Naive thymus-derived CD4-positive, alpha-beta T cell (primary cell): ENCODE data around the gene RNF17. TPM values are rescaled to one million over a fixed set of nuclear protein-coding genes. Genes with fewer than 3 reads are reported as not detected.

Experiments used
- ATAC-seq: fragments of 150-1000 bp; cut with Tn5 transposase; 2 replicates; pipeline ENCODE4 v1.10.0; 2021; ENCODE audit warnings: mild to moderate bottlenecking, moderate library complexity
- CTCF ChIA-PET: fragments of 350-600 bp; sonication (Branson Sonifier 250); formaldehyde crosslinking; loops from one replicate; lab custom pipeline; 2021; ENCODE audit warnings: antibody characterized with exemption; lab: Charles Lee
- POLR2A ChIA-PET: fragments of 350-600 bp; sonication (Branson Sonifier 250); formaldehyde crosslinking; loops from one replicate; lab custom pipeline; 2021; ENCODE audit warnings: antibody characterized with exemption, inconsistent platforms; lab: Charles Lee
- DNase-seq, 9 donors: peaks; one replicate each; pipeline versions ENCODE4 v3.0.0 to v3.0.0-alpha.2; 2020 to 2022; ENCODE audit warnings: mixed read lengths in 1 of 9
- H3K27ac ChIP-seq: one replicate; pipeline ENCODE4 v1.7.0; 2013; ENCODE audit warnings: mild to moderate bottlenecking, low read depth, low read length, moderate library complexity
- H3K27me3 ChIP-seq, 2 donors: one replicate each; pipeline ENCODE4 v1.7.0; 2013; ENCODE audit warnings: low read length in 2 of 2, mild to moderate bottlenecking in 2 of 2, moderate library complexity in 2 of 2; ENCODE audit not compliant: control insufficient read depth in 2 of 2, insufficient read depth in 2 of 2
- H3K36me3 ChIP-seq, 3 experiments: 1 replicate in 2 of 3; 2 replicates in 1 of 3; pipeline ENCODE4 v1.7.0; 2013; ENCODE audit warnings: low read length in 3 of 3, mild to moderate bottlenecking in 3 of 3, moderate library complexity in 1 of 3; ENCODE audit not compliant: insufficient read depth in 3 of 3, control insufficient read depth in 2 of 3
- H3K4me1 ChIP-seq, 2 donors: one replicate each; pipeline ENCODE4 v1.7.0; 2013; ENCODE audit warnings: low read length in 2 of 2, mild to moderate bottlenecking in 2 of 2, moderate library complexity in 1 of 2; ENCODE audit not compliant: control insufficient read depth in 2 of 2, insufficient read depth in 2 of 2
- H3K4me3 ChIP-seq: 2 replicates; pipeline ENCODE4 v1.7.0; 2013; ENCODE audit warnings: mild to moderate bottlenecking, low read length
- H3K9me3 ChIP-seq, 3 experiments: 1 replicate in 2 of 3; 2 replicates in 1 of 3; pipeline ENCODE4 v1.7.0; 2013; ENCODE audit warnings: low read length in 3 of 3; ENCODE audit not compliant: control insufficient read depth in 2 of 3
- H3K27ac Mint-ChIP-seq, 9 donors: one replicate each; pipeline ENCODE4 v1.8.0; 2020 to 2022; ENCODE audit warnings: mixed read lengths in 9 of 9, mild to moderate bottlenecking in 8 of 9, moderate library complexity in 5 of 9, inconsistent platforms in 2 of 9
- H3K27me3 Mint-ChIP-seq, 5 donors: one replicate each; pipeline ENCODE4 v1.8.0; 2021 to 2022; ENCODE audit warnings: mixed read lengths in 5 of 5, mild to moderate bottlenecking in 1 of 5
- H3K36me3 Mint-ChIP-seq, 5 donors: one replicate each; pipeline ENCODE4 v1.8.0; 2020 to 2022; ENCODE audit warnings: mixed read lengths in 5 of 5, mild to moderate bottlenecking in 3 of 5, inconsistent platforms in 1 of 5
- H3K4me1 Mint-ChIP-seq, 7 donors: one replicate each; pipeline ENCODE4 v1.8.0; 2020 to 2022; ENCODE audit warnings: mixed read lengths in 7 of 7, mild to moderate bottlenecking in 3 of 7, inconsistent platforms in 1 of 7
- H3K4me3 Mint-ChIP-seq, 10 donors: one replicate each; pipeline ENCODE4 v1.8.0; 2020 to 2022; ENCODE audit warnings: mild to moderate bottlenecking in 10 of 10, mixed read lengths in 10 of 10, moderate library complexity in 6 of 10, inconsistent platforms in 2 of 10
- H3K9me3 Mint-ChIP-seq, 11 donors: one replicate each; pipeline ENCODE4 v1.8.0; 2020 to 2022; ENCODE audit warnings: mixed read lengths in 11 of 11, mild to moderate bottlenecking in 4 of 11, inconsistent platforms in 1 of 11, moderate library complexity in 1 of 11
- intact Hi-C, 2 donors: fragments of 100-400 bp; cut with micrococcal nuclease; formaldehyde crosslinking; loops; one replicate each; pipeline ENCODE4 v1.15.1; 2023
- polyA plus RNA-seq, 2 donors: library from polyadenylated mRNA; unstranded; fragments of 300-500 nt; fragmentation: Illumina TruSeq; gene quantifications; one replicate each; pipeline ENCODE4 v1.2.3, GENCODE V29; 2021
- total RNA-seq, 6 experiments: library from RNA in 5 of 6; stranded (reverse) in 5 of 6; gene quantifications; 1 replicate in 5 of 6; 2 replicates in 1 of 6; pipeline ENCODE4 v1.2.3 and lab custom pipeline; 2021 to 2026

The RNF17 gene
- total and polyA plus RNA-seq, 7 experiments from 2014 or later: 0.24 to 1.1 (median 0.53) TPM; not detected in 3

DNA sequence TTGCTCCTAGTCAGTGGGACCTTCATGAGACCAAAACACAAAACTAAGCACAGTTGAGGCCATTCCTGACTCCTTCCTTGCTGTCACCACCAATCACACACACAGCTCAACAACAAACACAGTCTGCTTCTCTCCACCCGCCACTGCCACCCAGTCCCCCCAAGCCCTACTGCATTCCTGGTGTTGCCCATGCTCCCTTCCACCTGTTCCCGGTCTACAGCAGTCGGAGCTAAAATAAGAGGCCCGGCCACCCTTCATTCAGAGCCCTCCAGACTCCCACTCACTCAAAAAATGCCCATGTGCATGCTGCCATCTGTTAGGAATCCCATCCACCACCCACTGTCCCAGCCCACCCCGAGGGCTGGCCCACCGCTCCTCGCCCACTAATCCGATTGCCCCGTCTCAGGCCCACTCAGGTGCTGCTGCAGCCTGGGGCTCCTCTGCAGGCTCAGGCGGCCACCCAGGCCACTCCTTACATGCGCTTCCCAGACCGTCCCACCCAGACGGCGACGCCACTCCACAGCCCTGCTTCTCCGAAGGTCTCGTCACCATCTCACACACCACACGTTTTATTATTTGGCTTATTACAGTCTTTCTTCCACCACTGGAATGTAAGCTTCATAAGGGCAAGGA is 127.6 kb downstream of the RNF17 start:
- intact Hi-C loops: no loop called here
- H3K36me3 Mint-ChIP-seq: peaks cover 3 to 51% (median 33%) of the 10 kb centered on the region in 5 donors
- Histone ChIP-seq H3K9me3 (no peaks in the 10 kb centered on the region), H3K4me3 (no peak overlapping the region), H3K27ac (no peak overlapping the region), H3K36me3 (no peaks in the 10 kb centered on the region), H3K27me3 (no peaks in the 10 kb centered on the region), H3K4me1 (no peaks in the 10 kb centered on the region)
- DNase-seq (no peak), ATAC-seq (no peak)
- H3K27ac Mint-ChIP-seq: no peak overlapping the region
- no peak overlapping the region for H3K4me3 Mint-ChIP-seq
- H3K27me3 Mint-ChIP-seq: no peaks in the 10 kb centered on the region
- no peaks in the 10 kb centered on the region for H3K9me3 Mint-ChIP-seq
- POLR2A ChIA-PET: interaction anchor here (0.7 kb wide), 1 partner anchor 369 kb away, joined by 3 read pairs; no protein-coding TSS in a partner anchor
- peaks cover 0 to 3% (median 0%) of the 10 kb centered on the region in 7 donors for H3K4me1 Mint-ChIP-seq
- CTCF ChIA-PET: no interaction called here

DNA sequence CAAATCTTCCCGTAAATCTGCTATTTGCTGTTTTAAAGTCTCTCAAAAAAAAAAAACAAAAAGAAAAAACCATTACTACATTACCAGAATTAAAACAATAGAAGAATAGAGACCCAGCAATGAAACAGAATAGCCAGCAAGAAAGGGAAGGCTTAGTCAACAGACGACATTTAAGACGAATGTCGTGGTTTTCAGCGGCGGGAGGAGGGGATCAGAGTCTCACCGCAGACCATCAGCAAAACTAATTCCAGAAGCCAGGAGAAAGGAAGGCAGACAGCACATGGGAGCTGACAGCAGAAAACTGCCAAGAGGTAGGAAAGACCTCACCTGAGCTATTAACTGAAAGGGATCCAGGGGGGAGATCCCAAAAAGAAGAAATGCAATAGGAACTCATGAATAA is 128.9 kb downstream of the RNF17 start:
- intact Hi-C loops: no loop called here
- ChIA-PET CTCF (interaction anchor here (0.7 kb wide), 1 partner anchor 813 kb away, joined by 3 read pairs; no protein-coding TSS in a partner anchor), POLR2A (no interaction called here)
- Histone ChIP-seq H3K27me3 (no peaks in the 10 kb centered on the region), H3K4me3 (no peak overlapping the region), H3K4me1 (no peaks in the 10 kb centered on the region), H3K9me3 (no peaks in the 10 kb centered on the region), H3K36me3 (no peaks in the 10 kb centered on the region), H3K27ac (no peak overlapping the region)
- Mint-ChIP-seq H3K9me3 (no peaks in the 10 kb centered on the region), H3K36me3 (peaks cover 3 to 46% (median 33%) of the 10 kb centered on the region in 5 donors), H3K27ac (no peak overlapping the region), H3K27me3 (no peaks in the 10 kb centered on the region), H3K4me3 (no peak overlapping the region), H3K4me1 (peaks cover 0 to 3% (median 0%) of the 10 kb centered on the region in 7 donors)
- DNase-seq (no peak), ATAC-seq (no peak)

DNA sequence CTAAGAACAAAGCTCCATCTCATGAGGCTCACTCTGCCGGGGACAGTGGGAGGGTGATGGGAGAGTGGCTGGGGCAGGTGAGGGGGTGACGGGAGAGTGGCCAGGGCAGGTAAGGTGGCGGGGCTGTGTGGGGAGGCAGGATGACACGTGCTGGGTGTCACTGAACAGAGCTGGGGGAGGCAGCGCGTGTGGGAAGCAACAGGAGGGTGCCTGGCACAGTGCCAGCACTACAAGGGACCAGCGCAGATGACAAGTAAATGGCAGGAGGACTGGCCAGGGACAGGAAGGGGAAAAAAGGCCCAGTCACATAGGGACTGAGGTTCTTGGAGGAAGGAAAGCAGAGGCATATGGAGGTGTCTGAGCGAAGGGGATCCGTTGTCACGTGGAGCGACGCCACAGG is 129.9 kb downstream of the RNF17 start:
- ChIA-PET CTCF (no interaction called here), POLR2A (no interaction called here)
- intact Hi-C loops: no loop called here
- H3K27me3 ChIP-seq: no peaks in the 10 kb centered on the region
- DNase-seq (no peak), ATAC-seq (no peak)
- H3K9me3 ChIP-seq: no peaks in the 10 kb centered on the region
- Mint-ChIP-seq H3K9me3 (no peaks in the 10 kb centered on the region), H3K27ac (peak overlapping the region in 1 of 9 donors; percentile 5), H3K36me3 (peaks cover 3 to 38% (median 33%) of the 10 kb centered on the region in 5 donors), H3K27me3 (no peaks in the 10 kb centered on the region), H3K4me1 (peaks cover 0 to 3% (median 0%) of the 10 kb centered on the region in 7 donors), H3K4me3 (no peak overlapping the region)
- H3K36me3 ChIP-seq: no peaks in the 10 kb centered on the region
- H3K4me3 ChIP-seq: no peak overlapping the region
- H3K27ac ChIP-seq: no peak overlapping the region
- H3K4me1 ChIP-seq: no peaks in the 10 kb centered on the region

DNA sequence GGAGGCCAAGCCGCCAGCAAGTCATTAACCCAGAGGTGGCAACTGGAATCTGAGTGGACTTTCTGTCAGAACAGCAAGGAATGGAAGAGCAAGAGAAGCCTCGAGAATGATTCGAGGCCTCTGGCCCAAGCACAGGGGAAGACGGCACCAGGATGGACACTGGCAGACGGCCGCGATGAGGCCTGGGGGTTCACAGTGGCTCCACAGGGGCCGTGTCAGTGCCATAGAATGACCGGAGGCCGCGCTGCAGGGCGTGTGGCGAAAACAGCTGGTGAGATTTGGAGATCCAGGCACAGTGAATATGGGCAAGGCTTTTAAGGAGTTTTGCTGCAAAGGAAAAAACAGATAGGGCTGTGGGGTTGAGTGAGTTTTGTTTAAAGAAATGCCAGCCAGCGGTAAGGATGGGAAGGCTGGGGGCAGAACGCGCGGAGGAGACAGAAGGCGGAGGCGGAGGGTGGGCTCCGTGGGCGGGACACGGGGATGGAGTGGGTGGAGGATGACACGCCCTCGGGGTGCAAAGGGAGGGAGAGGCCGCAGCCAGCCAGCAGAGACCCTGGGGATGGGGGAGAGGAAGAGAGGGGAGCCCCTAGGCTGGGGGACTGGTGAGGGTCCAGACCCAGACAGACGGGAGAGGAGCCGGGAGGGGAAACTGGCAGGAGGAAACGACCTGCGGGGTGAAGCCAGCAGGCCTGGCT is 130.5 kb downstream of the RNF17 start:
- ATAC-seq (no peak), DNase-seq (no peak)
- H3K9me3 Mint-ChIP-seq: no peaks in the 10 kb centered on the region
- Histone ChIP-seq H3K4me1 (no peaks in the 10 kb centered on the region), H3K27ac (no peak overlapping the region), H3K36me3 (no peaks in the 10 kb centered on the region), H3K4me3 (no peak overlapping the region), H3K9me3 (no peaks in the 10 kb centered on the region), H3K27me3 (no peaks in the 10 kb centered on the region)
- no peak overlapping the region for H3K4me3 Mint-ChIP-seq
- H3K4me1 Mint-ChIP-seq: peaks cover 0 to 3% (median 0%) of the 10 kb centered on the region in 7 donors
- H3K27me3 Mint-ChIP-seq: no peaks in the 10 kb centered on the region
- ChIA-PET POLR2A (no interaction called here), CTCF (no interaction called here)
- H3K27ac Mint-ChIP-seq: peak overlapping the region in 2 of 9 donors; percentile 5 to 52
- intact Hi-C loops: no loop called here
- peaks cover 3 to 40% (median 34%) of the 10 kb centered on the region in 5 donors for H3K36me3 Mint-ChIP-seq

DNA sequence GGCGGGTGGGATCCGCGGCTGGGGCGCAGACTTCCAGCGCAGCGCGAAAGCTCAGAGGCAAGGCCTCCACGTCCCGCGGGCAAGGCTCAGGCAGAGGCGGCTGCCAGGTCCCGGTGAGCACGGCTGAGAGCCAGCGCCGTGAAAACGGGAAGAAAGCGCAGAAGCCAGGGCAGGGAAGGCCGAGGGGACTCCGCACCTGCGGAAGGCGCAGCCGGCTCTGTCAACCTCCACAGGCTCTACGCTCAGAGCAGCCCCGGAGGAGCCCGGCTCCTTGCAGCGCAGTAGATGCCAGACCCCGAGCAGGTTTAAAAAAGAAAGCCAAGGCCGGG is 131.0 kb downstream of the RNF17 start:
- Mint-ChIP-seq H3K27ac (no peak overlapping the region), H3K27me3 (no peaks in the 10 kb centered on the region), H3K36me3 (peaks cover 3 to 40% (median 32%) of the 10 kb centered on the region in 5 donors), H3K9me3 (no peaks in the 10 kb centered on the region), H3K4me3 (no peak overlapping the region), H3K4me1 (peaks cover 0 to 3% (median 0%) of the 10 kb centered on the region in 7 donors)
- Histone ChIP-seq H3K4me1 (no peaks in the 10 kb centered on the region), H3K36me3 (no peaks in the 10 kb centered on the region), H3K9me3 (no peaks in the 10 kb centered on the region), H3K27me3 (no peaks in the 10 kb centered on the region), H3K4me3 (no peak overlapping the region), H3K27ac (no peak overlapping the region)
- intact Hi-C loops: no loop called here
- CTCF ChIA-PET: no interaction called here
- no peak for DNase-seq
- ATAC-seq: no peak
- POLR2A ChIA-PET: no interaction called here

DNA sequence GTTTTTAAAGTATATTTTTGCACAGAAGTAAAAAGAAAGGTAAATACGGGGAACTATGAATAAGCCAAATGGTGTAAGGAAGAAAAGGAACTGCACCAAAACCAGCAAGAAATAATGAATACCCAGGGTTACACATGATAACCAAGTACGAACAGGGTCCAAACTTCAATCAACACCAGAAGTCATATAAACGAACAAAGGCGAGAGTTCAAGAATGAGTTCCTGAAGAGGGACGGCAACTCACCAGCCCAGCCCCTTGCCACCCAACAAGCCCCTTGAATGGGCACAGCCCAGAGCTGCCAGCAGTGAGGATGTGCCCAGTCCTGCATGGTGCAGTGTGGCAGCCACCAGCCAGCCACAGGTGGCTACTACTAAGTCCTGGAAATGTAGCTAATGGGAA is 132.1 kb downstream of the RNF17 start:
- CTCF ChIA-PET: no interaction called here
- Histone ChIP-seq H3K9me3 (no peaks in the 10 kb centered on the region), H3K4me1 (no peaks in the 10 kb centered on the region), H3K27me3 (no peaks in the 10 kb centered on the region), H3K36me3 (no peaks in the 10 kb centered on the region), H3K27ac (no peak overlapping the region), H3K4me3 (no peak overlapping the region)
- Mint-ChIP-seq H3K4me3 (no peak overlapping the region), H3K4me1 (no peaks in the 10 kb centered on the region), H3K9me3 (no peaks in the 10 kb centered on the region), H3K36me3 (peaks cover 4 to 38% (median 34%) of the 10 kb centered on the region in 5 donors), H3K27ac (no peak overlapping the region), H3K27me3 (no peaks in the 10 kb centered on the region)
- DNase-seq (no peak), ATAC-seq (no peak)
- intact Hi-C loops: no loop called here
- POLR2A ChIA-PET: no interaction called here

DNA sequence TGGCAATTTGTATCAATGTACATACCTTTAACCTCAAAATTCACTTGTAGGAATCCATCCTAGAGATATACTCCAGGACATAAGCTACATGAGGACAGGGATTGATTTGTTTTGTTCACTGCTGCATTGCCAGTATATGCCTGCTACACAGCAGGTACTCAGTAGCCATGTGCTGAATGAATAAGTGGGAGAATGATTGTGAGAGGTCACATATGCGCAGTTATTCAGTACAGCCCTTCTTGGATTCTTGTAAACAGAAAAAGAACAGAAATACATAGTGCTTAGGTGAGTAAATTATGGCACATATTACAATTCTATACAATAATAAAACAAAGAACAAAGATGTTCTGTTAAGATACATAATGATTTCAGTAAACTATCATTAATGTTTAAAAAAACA is 133.3 kb downstream of the RNF17 start:
- Mint-ChIP-seq H3K27ac (no peak overlapping the region), H3K9me3 (no peaks in the 10 kb centered on the region), H3K4me1 (no peaks in the 10 kb centered on the region), H3K27me3 (no peaks in the 10 kb centered on the region), H3K4me3 (no peak overlapping the region), H3K36me3 (peaks cover 0 to 33% (median 26%) of the 10 kb centered on the region in 5 donors)
- ChIA-PET CTCF (no interaction called here), POLR2A (no interaction called here)
- DNase-seq (no peak), ATAC-seq (no peak)
- Histone ChIP-seq H3K4me3 (no peak overlapping the region), H3K36me3 (no peaks in the 10 kb centered on the region), H3K27ac (no peak overlapping the region), H3K9me3 (no peaks in the 10 kb centered on the region), H3K4me1 (no peaks in the 10 kb centered on the region), H3K27me3 (no peaks in the 10 kb centered on the region)
- intact Hi-C loops: no loop called here
